Central memory CD8-positive, alpha-beta T cell (primary cell): Measurements from ENCODE around the gene SRSF7.
A peak's percentile ranks its signal among the peaks of the same experiment; 100 is the strongest.
"Not testable (repeated sequence)": the region's sequence is repeated elsewhere in the genome, so short reads cannot be mapped to it uniquely, and the experiment has no call there.

Experiments
- ATAC-seq: fragments of 150-1000 bp; cut with Tn5 transposase; replicated peaks from 2 replicates; pipeline ENCODE4 v1.10.0; 2022; ENCODE audit warnings: mild to moderate bottlenecking, moderate FRiP score, moderate number of reproducible peaks; ENCODE audit not compliant: poor library complexity, severe bottlenecking; ENCODE audit errors: extremely low read depth
- DNase-seq, 2 donors: peaks; one replicate each; pipeline ENCODE4 v3.0.0; 2021; ENCODE audit warnings: low spot score in 2 of 2
- H3K27ac Mint-ChIP-seq: one replicate; pipeline ENCODE4 v1.8.0; 2022; ENCODE audit warnings: low read depth, mild to moderate bottlenecking, moderate library complexity, mixed read lengths
- H3K27me3 Mint-ChIP-seq: one replicate; pipeline ENCODE4 v1.8.0; 2022; ENCODE audit warnings: mixed read lengths
- H3K36me3 Mint-ChIP-seq: one replicate; pipeline ENCODE4 v1.8.0; 2022; ENCODE audit warnings: mild to moderate bottlenecking, moderate library complexity, mixed read lengths; ENCODE audit not compliant: insufficient read depth
- H3K4me1 Mint-ChIP-seq: one replicate; pipeline ENCODE4 v1.8.0; 2022; ENCODE audit warnings: mixed read lengths
- H3K4me3 Mint-ChIP-seq: one replicate; pipeline ENCODE4 v1.8.0; 2022; ENCODE audit warnings: mild to moderate bottlenecking, moderate library complexity, mixed read lengths
- H3K9me3 Mint-ChIP-seq: one replicate; pipeline ENCODE4 v1.8.0; 2022; ENCODE audit warnings: mixed read lengths

SRSF7 gene

DNA sequence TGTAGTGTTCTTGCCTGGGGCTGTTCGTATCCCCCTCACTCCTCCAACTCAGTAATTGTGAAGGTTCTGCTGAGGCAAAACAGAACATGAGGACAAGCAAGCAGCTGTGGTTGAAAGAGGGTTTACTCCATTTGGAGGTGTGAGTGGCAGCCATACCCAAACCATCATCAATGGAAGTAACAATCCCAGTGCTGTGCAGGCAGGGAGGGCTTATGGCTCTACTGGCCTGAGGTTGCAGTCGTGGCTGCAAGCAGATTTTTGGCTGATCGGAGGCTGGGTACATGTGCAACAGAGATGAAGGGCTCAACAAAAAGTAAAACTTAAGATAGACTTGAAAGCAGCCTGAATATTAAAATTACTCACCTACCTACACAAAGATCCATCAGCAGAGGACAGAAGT lies 13.2 kb downstream of the SRSF7 start:
- Mint-ChIP-seq H3K27me3 (no peaks in the 10 kb centered on the region), H3K36me3 (peaks cover 67% of the 10 kb centered on the region), H3K9me3 (no peaks in the 10 kb centered on the region), H3K4me1 (peaks cover 29% of the 10 kb centered on the region), H3K27ac (peak overlapping the region; percentile 87), H3K4me3 (no peak overlapping the region)
- DNase-seq (no peak), ATAC-seq (no peak)

DNA sequence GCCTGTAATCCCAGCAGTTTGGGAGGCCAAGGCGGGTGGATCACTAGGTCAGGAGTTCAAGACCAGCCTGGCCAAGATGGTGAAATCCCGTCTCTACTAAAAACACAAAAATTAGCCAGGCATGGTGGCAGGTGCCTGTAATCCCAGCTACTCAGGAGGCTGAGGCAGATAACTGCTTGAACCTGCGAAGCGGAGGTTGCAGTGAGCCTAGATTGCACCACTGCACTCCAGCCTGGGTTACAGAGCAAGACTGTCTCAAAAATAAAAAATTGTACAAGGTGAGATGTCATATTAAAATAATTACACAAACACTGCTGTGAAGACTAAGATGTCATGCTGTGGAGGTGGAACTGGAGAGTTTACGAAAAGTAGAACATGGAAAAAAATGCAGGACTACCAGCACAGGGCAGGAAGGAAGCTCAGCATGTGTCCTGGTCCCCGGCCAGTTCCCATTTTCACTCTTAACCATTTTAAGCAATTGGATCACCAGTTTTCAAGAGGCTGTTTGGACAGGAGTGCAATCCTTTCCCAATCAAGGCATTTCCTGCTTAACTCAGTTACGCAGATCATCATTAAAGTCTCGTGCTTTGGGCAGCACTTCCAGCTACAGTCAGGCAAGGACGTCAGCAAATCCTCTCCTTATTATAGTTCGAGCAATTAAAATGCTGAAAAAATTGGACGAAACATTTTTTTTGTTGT lies 14.0 kb downstream of the SRSF7 start:
- H3K4me1 Mint-ChIP-seq = peaks cover 29% of the 10 kb centered on the region
- not testable (repeated sequence) for H3K27ac Mint-ChIP-seq, DNase-seq, H3K9me3 Mint-ChIP-seq, H3K4me3 Mint-ChIP-seq, ATAC-seq, H3K27me3 Mint-ChIP-seq
- peaks cover 65% of the 10 kb centered on the region for H3K36me3 Mint-ChIP-seq

DNA sequence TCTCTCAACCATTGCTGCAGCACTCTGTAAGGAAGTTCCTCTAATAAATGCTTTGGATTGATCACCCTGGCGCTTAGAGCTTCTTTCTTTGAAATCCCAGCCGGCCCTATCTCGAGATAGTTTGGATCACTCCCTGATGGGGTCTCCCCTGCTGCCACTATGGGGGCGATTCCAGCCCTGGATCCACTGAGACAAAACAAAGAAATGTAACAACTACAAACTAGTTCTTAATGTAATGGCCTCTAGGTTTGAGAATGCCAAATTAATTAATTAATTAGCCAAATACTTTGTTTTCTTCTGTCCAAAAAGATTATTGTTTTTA lies 15.2 kb downstream of the SRSF7 start:
- Mint-ChIP-seq H3K27ac (peak overlapping the region; percentile 85), H3K4me1 (peaks cover 29% of the 10 kb centered on the region), H3K36me3 (peaks cover 60% of the 10 kb centered on the region), H3K9me3 (no peaks in the 10 kb centered on the region), H3K27me3 (no peaks in the 10 kb centered on the region), H3K4me3 (no peak overlapping the region)
- ATAC-seq (no peak), DNase-seq (no peak)

DNA sequence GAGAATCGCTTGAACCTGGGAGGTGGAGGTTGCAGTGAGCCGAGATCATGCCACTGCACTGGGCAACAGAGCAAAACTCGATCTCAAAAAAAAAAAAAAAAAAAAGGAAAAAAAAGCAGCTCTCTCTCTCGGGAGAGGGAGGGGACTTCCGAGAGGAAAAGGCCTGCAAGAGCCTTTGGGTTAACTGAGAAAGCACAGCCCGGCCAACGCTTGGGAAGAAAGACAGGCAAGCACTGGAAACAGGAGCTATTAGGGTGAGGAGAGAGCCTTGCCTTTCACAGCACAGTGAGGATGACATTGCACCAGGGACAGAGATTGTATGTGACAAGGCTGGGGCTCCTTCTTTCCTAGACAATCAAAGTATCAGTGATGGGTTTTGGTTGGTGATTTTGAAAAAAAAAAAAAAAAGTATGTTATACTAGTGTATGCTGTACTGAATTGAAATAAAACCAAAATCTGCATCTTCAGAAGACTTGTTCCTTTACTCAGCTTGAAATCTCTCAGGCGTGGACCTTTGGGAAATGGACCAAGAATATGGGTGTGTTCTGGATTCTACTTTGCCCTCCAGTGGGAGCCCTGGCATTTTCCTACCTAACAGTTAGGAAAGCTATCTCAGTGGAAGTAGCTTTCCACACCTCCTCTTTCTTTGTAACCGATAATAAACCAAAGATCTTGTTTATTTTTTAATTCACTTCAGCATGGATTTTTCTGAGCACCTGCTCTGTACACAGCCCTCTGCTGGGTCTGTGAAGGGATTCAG lies 16.7 kb downstream of the SRSF7 start:
- DNase-seq (no peak), ATAC-seq (no peak)
- peaks cover 64% of the 10 kb centered on the region for H3K36me3 Mint-ChIP-seq
- H3K4me3 Mint-ChIP-seq = no peak overlapping the region
- H3K27me3 Mint-ChIP-seq = no peaks in the 10 kb centered on the region
- no peaks in the 10 kb centered on the region for H3K9me3 Mint-ChIP-seq
- peaks cover 29% of the 10 kb centered on the region for H3K4me1 Mint-ChIP-seq
- peak overlapping the region; percentile 77 for H3K27ac Mint-ChIP-seq

DNA sequence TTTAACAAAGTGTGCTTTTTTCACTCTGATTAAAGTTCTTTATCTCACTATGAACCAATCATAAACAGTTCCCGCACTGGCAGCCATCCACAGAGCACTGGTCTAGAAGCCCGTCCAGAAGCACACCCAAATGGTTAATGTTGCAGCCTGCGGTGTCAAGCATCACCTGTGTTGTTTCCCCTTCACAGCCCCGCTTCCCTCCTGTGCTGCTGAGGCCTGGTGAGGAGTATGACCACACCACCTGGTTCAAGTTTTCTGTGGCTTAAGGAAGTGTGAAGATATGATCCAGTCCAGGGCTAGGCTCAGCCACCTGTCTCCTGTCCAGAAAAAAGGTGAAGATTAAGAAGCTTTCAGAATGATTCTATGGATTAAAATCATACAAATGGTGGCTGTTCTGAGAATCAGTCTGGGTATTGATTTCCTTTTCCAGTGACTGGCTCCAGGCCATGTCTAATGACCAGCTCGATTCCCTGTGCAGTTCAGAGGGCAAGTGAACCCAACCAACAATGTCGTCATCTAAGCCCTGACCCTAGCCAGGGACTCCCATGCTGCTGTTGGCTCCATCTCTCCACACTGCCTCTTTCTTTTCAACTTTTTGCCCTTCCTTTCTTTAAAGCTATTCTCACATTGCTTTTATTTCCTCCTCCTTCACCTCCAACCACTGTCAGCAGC lies 17.7 kb downstream of the SRSF7 start:
- DNase-seq (no peak), ATAC-seq (peak; percentile 25)
- Mint-ChIP-seq H3K4me1 (peaks cover 20% of the 10 kb centered on the region), H3K27ac (peak overlapping the region; percentile 77), H3K4me3 (no peak overlapping the region), H3K9me3 (no peaks in the 10 kb centered on the region), H3K36me3 (peaks cover 55% of the 10 kb centered on the region), H3K27me3 (no peaks in the 10 kb centered on the region)

DNA sequence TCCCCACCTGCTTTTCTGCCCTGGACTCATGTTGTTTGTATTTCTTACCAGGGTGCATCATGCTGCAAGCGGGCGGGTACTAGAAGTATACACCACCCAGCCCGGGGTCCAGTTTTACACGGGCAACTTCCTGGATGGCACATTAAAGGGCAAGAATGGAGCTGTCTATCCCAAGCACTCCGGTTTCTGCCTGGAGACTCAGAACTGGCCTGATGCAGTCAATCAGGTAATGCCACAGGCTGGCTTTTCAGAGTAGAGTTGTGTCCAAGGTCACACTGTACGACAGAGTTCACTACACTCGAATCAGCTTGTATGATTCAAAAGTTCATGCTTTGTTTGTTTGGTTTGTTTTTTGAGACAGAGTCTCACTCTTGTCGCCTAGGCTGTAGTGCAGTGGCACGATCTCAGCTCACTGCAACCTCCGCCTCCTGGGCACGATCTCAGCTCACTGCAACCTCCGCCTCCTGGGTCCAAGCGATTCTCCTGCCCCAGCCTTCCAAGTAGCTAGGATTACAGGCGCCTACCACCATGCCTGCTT lies 19.4 kb downstream of the SRSF7 start:
- DNase-seq (no peak), ATAC-seq (no peak)
- H3K36me3 Mint-ChIP-seq = peaks cover 51% of the 10 kb centered on the region

DNA sequence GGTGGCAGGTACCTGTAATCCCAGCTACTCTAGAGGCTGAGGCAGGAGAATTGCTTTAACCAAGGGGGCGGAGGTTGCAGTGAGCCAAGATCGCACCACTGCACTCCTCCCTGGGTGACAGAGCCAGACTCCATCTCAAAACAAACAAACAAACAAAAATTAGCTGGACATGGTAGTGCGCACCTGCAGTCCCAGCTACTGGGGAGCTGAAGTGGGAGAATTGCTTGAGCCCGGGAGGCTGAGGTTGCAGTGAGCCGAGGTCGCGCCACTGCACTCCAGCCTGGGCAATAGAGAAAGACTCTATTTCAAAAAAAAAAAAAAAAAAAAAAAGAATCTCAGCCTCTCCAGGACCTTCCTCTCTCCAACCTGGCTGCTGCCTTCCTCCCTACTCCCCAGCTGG lies 20.1 kb downstream of the SRSF7 start:
- Mint-ChIP-seq H3K27ac (no peak overlapping the region), H3K36me3 (peaks cover 49% of the 10 kb centered on the region), H3K4me1 (peaks cover 12% of the 10 kb centered on the region), H3K27me3 (no peaks in the 10 kb centered on the region), H3K4me3 (no peak overlapping the region), H3K9me3 (no peaks in the 10 kb centered on the region)
- no peak for ATAC-seq
- no peak for DNase-seq

More for the DNA sequence above, 19.4 kb downstream of the SRSF7 start:
- H3K9me3 Mint-ChIP-seq = no peaks in the 10 kb centered on the region
- no peaks in the 10 kb centered on the region for H3K27me3 Mint-ChIP-seq
- peaks cover 12% of the 10 kb centered on the region for H3K4me1 Mint-ChIP-seq
- H3K27ac Mint-ChIP-seq = no peak overlapping the region
- H3K4me3 Mint-ChIP-seq = no peak overlapping the region

DNA sequence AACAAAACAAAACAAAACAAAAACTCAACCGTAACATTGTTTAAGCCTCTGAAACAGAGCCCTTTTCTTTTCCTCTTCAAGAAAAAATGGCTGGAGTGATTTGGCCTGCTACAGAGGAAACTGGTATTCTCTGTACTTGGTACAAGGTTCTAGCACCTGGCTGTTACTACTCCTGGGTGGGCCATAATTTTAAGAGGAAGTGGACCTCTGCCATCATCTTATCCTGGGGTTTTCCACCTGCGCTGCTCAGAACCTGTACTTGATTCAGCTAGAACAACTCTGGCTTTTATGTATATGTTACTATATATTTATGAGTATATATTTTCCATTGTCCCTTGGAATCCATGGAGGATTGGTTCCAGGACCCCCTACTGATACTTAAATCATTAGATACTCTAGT lies 22.5 kb downstream of the SRSF7 start:
- Mint-ChIP-seq H3K36me3 (peaks cover 44% of the 10 kb centered on the region), H3K27ac (no peak overlapping the region), H3K4me3 (no peak overlapping the region), H3K9me3 (no peaks in the 10 kb centered on the region), H3K4me1 (peaks cover 9% of the 10 kb centered on the region), H3K27me3 (no peaks in the 10 kb centered on the region)
- no peak for DNase-seq
- ATAC-seq = no peak

DNA sequence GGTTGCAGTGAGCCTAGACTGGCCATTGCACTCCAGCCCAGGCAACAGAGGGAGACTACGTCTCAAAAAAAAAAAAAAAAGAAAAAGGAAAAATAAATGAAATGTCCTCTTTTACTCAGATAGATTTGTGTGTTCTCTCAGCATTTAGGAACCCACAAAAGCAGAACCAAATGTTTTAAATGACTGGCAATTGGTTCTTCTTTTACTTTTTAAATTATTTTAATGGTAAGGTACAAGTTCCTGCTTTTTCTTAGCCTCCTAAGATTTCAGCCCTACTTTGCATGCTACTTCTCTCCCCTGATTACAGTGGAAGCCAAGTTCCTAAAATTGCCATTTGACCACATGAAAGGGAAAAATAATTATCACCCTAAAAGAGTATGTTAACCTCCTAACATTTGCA lies 23.5 kb downstream of the SRSF7 start:
- Mint-ChIP-seq H3K27ac (peak overlapping the region; percentile 74), H3K27me3 (no peaks in the 10 kb centered on the region), H3K4me3 (no peak overlapping the region), H3K4me1 (peaks cover 11% of the 10 kb centered on the region), H3K36me3 (peaks cover 39% of the 10 kb centered on the region), H3K9me3 (no peaks in the 10 kb centered on the region)
- ATAC-seq (no peak), DNase-seq (no peak)

DNA sequence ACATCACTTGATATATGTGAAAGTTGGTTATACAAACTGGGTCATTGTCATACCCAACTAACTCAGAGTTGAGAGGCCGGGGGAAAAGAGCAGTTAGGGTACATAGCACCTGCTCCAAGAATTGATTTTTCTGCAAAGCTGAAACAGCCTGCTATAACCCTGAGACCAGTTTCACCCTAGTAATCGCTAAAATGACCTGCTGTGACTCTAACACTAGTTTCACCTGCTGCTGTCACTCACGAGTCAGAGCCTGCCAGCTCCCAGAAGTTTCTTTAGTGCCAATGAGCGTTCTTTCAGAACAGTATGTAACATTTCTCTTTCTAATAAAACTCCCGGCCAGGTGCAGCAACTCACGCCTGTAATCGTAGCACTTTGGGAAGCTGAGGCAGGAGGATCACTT lies 28.0 kb downstream of the SRSF7 start:
- H3K4me3 Mint-ChIP-seq = peak overlapping the region; percentile 71
- peak overlapping the region; percentile 91 for H3K27ac Mint-ChIP-seq
- peaks cover 35% of the 10 kb centered on the region for H3K4me1 Mint-ChIP-seq
- peaks cover 5% of the 10 kb centered on the region for H3K9me3 Mint-ChIP-seq
- ATAC-seq (no peak), DNase-seq (no peak)
- peaks cover 18% of the 10 kb centered on the region for H3K36me3 Mint-ChIP-seq
- no peaks in the 10 kb centered on the region for H3K27me3 Mint-ChIP-seq

DNA sequence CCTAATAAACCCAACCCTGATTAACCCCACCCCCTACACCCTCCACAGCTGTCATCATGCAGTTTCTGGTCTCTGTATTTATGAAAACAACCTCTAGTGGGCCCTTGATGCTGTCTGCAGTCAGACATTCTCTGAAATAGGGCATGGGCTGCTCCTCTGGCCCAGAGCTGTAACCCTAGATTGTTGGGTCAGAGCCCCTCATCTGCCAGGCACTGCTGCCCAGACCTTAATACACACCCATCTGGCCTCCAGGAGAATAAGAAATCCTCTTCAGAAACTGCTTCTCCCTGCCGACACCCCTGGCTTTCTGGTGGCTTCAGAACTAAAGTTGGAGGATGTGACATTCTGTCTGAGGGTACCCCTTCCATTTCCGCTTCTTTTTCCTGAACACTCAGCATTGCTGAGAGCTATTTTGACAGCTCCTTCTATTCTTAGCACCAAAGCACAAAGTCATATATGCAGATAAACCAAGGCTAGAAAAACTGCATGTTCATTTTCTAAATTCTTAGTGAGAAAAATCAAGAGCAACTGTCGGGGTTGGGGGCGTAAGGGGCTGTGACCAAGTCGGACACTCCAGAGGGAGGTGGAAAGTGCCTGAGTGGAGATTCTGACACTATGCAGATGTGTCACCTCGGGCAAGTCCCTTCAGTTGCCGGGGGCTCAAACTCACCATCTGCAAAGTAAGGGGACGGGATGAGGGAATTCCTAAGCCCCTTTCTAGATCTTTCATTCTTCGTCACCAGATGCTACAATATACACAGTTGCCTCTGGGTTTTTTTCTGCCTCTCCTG lies 28.7 kb downstream of the SRSF7 start:
- ATAC-seq (peak; percentile 70), DNase-seq (no peak)
- H3K9me3 Mint-ChIP-seq = peaks cover 5% of the 10 kb centered on the region
- H3K4me1 Mint-ChIP-seq = peaks cover 35% of the 10 kb centered on the region
- no peaks in the 10 kb centered on the region for H3K27me3 Mint-ChIP-seq
- H3K36me3 Mint-ChIP-seq = peaks cover 22% of the 10 kb centered on the region
- peak overlapping the region; percentile 91 for H3K27ac Mint-ChIP-seq
- H3K4me3 Mint-ChIP-seq = peak overlapping the region; percentile 71

DNA sequence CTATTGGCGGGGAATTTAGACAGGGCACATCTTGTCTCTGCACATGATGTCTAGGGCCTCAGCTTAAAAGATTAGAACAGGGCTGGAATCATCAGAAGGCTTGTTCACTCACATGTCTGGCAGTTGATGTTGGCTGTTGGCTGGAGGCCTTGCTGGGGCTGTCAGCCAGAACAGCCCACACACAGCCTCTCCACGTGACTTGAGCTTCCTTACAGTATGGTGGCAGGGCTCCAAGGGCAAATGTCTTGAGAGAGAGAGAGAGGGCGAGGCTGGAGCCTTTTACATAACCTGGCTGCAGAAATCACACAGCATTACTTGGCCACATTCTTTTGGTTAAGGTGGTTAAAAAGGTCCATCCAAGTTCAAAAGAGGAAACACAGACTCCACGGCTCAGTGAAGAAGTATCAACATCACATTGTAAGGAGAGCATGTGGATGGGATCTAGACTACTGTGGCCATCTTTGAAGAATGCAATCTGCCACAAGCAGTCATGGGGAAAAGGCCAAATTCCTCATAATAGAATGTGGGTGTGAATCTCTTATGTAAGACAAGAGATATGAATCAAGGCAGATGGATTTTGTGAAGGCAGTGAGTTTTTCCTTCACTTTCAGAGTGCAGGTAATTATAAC lies 30.4 kb downstream of the SRSF7 start:
- H3K4me1 Mint-ChIP-seq = peaks cover 35% of the 10 kb centered on the region
- peaks cover 23% of the 10 kb centered on the region for H3K36me3 Mint-ChIP-seq
- ATAC-seq (no peak), DNase-seq (no peak)
- H3K4me3 Mint-ChIP-seq = no peak overlapping the region
- peaks cover 5% of the 10 kb centered on the region for H3K9me3 Mint-ChIP-seq
- H3K27me3 Mint-ChIP-seq = no peaks in the 10 kb centered on the region
- H3K27ac Mint-ChIP-seq = peak overlapping the region; percentile 91
